Measurements from ENCODE around the gene ZBTB16. TPM values are rescaled to one million over a fixed set of nuclear protein-coding genes. Genes with fewer than 3 reads are reported as not detected.

Gene ZBTB16
- total and polyA plus RNA-seq, 4 donors: 21.4 to 224 (median 102) TPM

GRCh38 chr11:114062272-114062671, 2.8 kb downstream of the ZBTB16 start:
- H3K9ac ChIP-seq (ENCODE audit: insufficient read depth in 1 of 2, low read length in 2 of 2): no peak overlapping the region
- DNase-seq: no peak
- H3K27me3 ChIP-seq (ENCODE audit: control insufficient read depth in 3 of 3, insufficient read depth in 3 of 3, low read length in 2 of 3): peaks cover 0 to 33% (median 28%) of the 10 kb centered on the region in 3 donors
- H3K27ac ChIP-seq (ENCODE audit: low read depth in 1 of 2, low read length in 1 of 2): peak overlapping the region in 1 of 2 donors; percentile 17
- H3K4me1 ChIP-seq (ENCODE audit: control insufficient read depth in 5 of 5, insufficient read depth in 5 of 5, low read length in 5 of 5): peaks cover 0 to 20% (median 17%) of the 10 kb centered on the region in 5 donors
- no peaks in the 10 kb centered on the region for H3K9me3 ChIP-seq (ENCODE audit: control insufficient read depth in 4 of 4, insufficient read depth in 3 of 4, low read length in 3 of 4)
- 92 to 94% methylated on average over 9 of the region's 9 CpGs for WGBS, 2 donors
- TF ChIP-seq CTCF (IDR thresholded peaks at IDR 0.05; ENCODE audit: control extremely low read depth, extremely low read depth): no peak
- peaks cover 2 to 30% (median 17%) of the 10 kb centered on the region in 4 donors for H3K36me3 ChIP-seq (ENCODE audit: control insufficient read depth in 4 of 4, insufficient read depth in 4 of 4, low read length in 4 of 4)
- ATAC-seq (ENCODE audit: insufficient read depth, low FRiP score): no peak
- no peak overlapping the region for H3K4me3 ChIP-seq

GRCh38 chr11:114063149-114063828, 3.8 kb downstream of the ZBTB16 start:
- Histone ChIP-seq H3K4me1 (ENCODE audit: control insufficient read depth in 5 of 5, insufficient read depth in 5 of 5, low read length in 5 of 5) (peaks cover 0 to 27% (median 15%) of the 10 kb centered on the region in 5 donors), H3K27ac (ENCODE audit: low read depth in 1 of 2, low read length in 1 of 2) (peak overlapping the region in 1 of 2 donors; percentile 48), H3K9ac (ENCODE audit: insufficient read depth in 1 of 2, low read length in 2 of 2) (no peak overlapping the region), H3K36me3 (ENCODE audit: control insufficient read depth in 4 of 4, insufficient read depth in 4 of 4, low read length in 4 of 4) (peaks cover 2 to 31% (median 20%) of the 10 kb centered on the region in 4 donors), H3K27me3 (ENCODE audit: control insufficient read depth in 3 of 3, insufficient read depth in 3 of 3, low read length in 2 of 3) (peaks cover 0 to 23% (median 18%) of the 10 kb centered on the region in 3 donors), H3K9me3 (ENCODE audit: control insufficient read depth in 4 of 4, insufficient read depth in 3 of 4, low read length in 3 of 4) (no peaks in the 10 kb centered on the region), H3K4me3 (no peak overlapping the region)
- DNase-seq (no peak), ATAC-seq (ENCODE audit: insufficient read depth, low FRiP score) (no peak)
- WGBS, 2 donors: 95 to 98% methylated on average over 26 of the region's 26 CpGs
- TF ChIP-seq CTCF (IDR thresholded peaks at IDR 0.05; ENCODE audit: control extremely low read depth, extremely low read depth): no peak

- no peaks in the 10 kb centered on the region for H3K9me3 ChIP-seq (ENCODE audit: control insufficient read depth in 4 of 4, insufficient read depth in 3 of 4, low read length in 3 of 4)
- no peak for TF ChIP-seq CTCF (IDR thresholded peaks at IDR 0.05; ENCODE audit: control extremely low read depth, extremely low read depth)
- peak overlapping the region in 1 of 2 donors; percentile 48 for H3K27ac ChIP-seq (ENCODE audit: low read depth in 1 of 2, low read length in 1 of 2)
- H3K4me3 ChIP-seq: no peak overlapping the region
- DNase-seq (no peak), ATAC-seq (ENCODE audit: insufficient read depth, low FRiP score) (no peak)
- 95 to 97% methylated on average over 8 of the region's 8 CpGs for WGBS, 2 donors
- H3K4me1 ChIP-seq (ENCODE audit: control insufficient read depth in 5 of 5, insufficient read depth in 5 of 5, low read length in 5 of 5): peaks cover 0 to 27% (median 11%) of the 10 kb centered on the region in 5 donors
- peaks cover 2 to 34% (median 21%) of the 10 kb centered on the region in 4 donors for H3K36me3 ChIP-seq (ENCODE audit: control insufficient read depth in 4 of 4, insufficient read depth in 4 of 4, low read length in 4 of 4)
- peaks cover 0 to 18% (median 18%) of the 10 kb centered on the region in 3 donors for H3K27me3 ChIP-seq (ENCODE audit: control insufficient read depth in 3 of 3, insufficient read depth in 3 of 3, low read length in 2 of 3)
- H3K9ac ChIP-seq (ENCODE audit: insufficient read depth in 1 of 2, low read length in 2 of 2): no peak overlapping the region
Observed at GRCh38 chr11:114063829-114064201, 4.3 kb downstream of the ZBTB16 start.
